LNCAP (cell line): ENCODE measurements around the gene SMIM32.

ENCODE experiments used
- TF ChIP-seq, protein P1 (sequence below): fragments of 450-650 bp; IDR thresholded peaks from 2 replicates; pipeline ENCODE4 v1.5.1; 2017; ENCODE audit warnings: mild to moderate bottlenecking

The SMIM32 gene

DNA sequence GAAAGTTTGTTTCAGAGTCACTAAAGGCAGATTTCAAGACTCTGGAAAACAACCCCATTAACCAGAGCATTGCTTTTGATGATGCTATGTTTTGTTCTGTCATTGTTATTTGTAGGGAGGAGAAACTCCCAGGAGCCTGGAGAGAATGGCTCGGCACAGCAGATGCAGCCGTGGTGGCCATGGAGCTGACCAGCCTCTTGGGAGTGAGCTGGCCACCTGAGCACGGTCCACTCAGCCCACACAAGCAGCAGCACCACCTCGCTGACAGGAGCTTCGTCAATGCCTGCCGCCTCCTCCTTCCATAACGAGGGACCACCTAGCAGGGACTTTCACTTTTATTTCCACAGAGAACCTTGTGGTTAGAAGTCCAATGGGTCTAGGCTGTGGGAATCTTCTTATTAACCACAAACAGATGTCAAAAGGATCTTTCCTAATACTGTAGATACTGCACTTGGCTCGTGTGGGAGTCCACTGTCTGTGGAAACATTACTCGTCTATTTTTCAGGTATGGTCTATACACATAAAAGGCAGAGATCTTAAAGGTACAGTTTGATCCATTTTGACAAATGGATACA, 21.0 kb upstream of the SMIM32 start:
- TF ChIP-seq, protein P1, sequence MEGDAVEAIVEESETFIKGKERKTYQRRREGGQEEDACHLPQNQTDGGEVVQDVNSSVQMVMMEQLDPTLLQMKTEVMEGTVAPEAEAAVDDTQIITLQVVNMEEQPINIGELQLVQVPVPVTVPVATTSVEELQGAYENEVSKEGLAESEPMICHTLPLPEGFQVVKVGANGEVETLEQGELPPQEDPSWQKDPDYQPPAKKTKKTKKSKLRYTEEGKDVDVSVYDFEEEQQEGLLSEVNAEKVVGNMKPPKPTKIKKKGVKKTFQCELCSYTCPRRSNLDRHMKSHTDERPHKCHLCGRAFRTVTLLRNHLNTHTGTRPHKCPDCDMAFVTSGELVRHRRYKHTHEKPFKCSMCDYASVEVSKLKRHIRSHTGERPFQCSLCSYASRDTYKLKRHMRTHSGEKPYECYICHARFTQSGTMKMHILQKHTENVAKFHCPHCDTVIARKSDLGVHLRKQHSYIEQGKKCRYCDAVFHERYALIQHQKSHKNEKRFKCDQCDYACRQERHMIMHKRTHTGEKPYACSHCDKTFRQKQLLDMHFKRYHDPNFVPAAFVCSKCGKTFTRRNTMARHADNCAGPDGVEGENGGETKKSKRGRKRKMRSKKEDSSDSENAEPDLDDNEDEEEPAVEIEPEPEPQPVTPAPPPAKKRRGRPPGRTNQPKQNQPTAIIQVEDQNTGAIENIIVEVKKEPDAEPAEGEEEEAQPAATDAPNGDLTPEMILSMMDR: no peak

DNA sequence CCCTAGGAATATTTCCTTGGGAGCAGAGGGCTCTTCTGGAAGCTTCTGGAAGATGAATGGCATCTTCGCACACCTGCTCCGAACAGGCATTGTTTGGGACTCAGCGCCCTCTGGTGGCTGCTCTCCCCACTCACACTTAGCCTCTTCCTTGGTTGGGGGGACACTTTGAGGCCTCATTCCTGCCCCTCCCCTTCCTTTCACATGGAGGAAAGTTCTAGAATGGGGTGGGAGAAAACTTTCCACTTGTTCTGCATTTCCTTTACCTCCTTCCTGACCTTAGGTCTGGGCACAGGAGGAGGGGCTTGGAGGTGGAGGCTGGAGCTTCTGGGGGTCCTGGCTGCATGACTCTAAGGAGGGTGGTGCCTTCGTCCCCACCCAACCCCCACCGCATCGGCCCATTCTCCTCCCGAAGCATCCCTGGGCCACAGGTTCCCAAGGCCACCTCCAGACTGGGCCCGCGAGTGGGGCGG, 19.3 kb upstream of the SMIM32 start:
- TF ChIP-seq, protein P1: peak; percentile 95

DNA sequence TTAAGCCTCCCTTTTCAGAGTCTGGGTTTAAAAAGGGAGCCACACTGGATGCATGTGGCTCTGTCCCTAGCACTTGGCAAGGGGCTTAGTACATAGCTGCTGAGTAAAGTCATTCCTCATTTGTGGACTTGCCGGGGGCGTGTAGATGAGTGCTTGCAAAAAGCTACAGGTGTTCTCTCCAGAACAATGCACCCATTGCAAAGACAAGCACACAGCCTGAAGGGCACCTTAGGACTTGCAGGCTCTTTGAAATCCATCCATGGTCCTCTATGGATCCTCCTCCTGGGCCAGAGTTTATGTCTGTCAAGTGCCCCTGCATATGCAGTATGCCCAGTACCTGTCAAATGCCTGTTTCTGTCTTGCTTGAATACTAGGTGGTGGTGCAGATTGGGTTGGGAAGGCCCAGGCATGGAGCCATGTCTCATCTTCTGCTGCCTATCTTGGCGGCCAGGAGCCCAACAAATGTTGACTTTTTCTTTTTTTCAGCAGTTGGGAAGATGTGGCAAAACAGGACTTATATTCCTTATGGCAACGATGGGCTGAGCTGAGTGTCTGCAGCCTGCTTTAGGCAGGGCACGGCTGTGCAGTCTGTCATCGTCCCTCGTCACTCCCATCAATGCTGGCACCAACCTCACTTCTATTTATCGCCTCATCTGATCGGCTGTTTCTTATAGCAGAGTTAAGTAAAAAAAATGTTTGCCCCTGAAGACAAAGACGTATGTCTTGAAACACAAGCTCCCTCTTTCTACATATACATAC, 18.5 kb upstream of the SMIM32 start:
- TF ChIP-seq, protein P1: no peak

DNA sequence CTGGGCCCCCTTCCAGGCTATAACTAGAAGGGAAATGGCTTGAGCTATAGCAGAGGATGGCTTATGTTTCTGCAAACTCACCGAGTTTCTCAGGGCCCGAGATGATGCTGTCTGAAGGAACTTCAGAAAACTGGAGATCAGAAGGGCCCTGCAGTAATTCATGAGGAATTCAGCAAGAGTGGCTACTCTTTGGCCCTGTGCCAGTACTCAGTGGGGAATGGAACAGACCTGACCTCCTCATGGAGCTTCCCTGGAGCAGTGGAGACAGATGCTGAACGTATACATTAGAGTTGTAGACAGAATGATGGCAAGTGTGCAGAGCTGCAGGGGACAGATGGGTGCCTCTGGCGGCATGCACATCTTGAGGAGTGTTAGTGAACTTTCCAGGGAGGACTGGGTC, 17.3 kb upstream of the SMIM32 start:
- TF ChIP-seq, protein P1: no peak

DNA sequence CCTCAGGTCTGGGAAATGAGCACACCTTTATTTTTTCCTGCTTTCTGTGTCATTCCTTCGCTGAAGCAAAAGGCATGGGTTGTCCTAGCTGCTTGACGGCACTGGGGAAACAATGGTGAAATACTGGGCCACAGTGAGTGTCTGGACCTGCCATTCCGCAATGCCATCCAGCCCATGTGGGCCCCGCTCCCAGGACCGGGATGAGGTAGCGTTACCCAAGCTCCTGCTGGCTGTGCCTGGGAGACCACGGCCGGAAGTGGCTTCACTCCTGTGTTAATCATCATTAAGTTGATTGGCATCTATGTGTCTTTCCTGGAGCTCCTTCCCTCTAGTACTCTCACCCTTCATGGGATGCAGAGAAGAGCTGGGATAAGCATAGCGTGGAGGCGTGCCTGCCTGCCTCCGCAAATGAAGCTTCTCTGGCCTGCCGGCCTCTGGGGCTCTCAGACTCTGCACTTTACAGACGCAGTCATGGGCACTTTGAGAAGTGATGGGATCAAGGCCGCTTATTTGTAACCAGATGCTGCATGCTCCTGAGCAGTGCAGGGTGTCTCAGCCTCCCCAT, 16.5 kb upstream of the SMIM32 start:
- TF ChIP-seq, protein P1: no peak

DNA sequence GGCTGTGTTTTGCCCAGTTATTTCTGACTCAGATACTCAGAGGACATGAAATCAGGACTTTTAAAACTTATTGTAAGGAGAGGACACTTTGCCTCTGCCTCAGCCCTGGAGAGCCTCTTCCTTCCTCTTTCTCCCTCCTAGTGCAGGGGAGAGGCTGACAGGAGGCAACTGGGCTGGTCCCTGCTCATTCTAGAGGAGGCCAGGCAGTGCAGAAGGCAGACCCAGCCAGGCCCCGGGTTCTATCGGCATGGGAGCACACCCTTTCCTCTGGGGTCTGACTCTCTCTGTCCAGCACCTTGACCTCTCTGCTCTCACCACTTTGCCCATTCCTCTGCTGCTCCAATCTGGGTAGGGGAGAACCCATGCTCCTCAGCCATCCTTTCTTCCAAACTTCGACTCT, 16.0 kb upstream of the SMIM32 start:
- TF ChIP-seq, protein P1: no peak

DNA sequence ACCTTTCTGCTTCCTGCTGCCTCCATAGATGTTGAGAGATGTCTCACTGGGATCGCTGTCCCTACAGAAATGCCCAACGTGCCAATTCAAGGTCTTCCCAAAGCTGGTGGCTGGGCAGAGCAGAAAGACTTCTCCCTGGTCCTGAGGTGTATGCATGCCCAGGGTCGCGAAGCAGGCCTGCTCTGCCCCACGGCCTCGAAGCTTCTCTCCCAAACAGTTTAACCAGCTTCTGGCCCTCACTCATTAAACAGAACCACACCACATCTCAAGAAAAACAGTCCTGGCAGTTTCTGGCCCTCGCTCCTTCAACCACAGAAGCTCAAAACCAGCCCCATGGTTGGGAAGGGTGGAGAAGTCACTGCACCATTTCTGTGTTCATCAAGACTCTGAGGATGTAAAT, 14.7 kb upstream of the SMIM32 start:
- TF ChIP-seq, protein P1: no peak
